ENCODE data around the gene AGA.
A peak's percentile ranks its signal among the peaks of the same experiment; 100 is the strongest.

AGA gene

GRCh38 chr4:177447417-177448004, 5.3 kb upstream of the AGA start:
- H3K27ac ChIP-seq: no peak overlapping the region
- TF ChIP-seq, protein P1, sequence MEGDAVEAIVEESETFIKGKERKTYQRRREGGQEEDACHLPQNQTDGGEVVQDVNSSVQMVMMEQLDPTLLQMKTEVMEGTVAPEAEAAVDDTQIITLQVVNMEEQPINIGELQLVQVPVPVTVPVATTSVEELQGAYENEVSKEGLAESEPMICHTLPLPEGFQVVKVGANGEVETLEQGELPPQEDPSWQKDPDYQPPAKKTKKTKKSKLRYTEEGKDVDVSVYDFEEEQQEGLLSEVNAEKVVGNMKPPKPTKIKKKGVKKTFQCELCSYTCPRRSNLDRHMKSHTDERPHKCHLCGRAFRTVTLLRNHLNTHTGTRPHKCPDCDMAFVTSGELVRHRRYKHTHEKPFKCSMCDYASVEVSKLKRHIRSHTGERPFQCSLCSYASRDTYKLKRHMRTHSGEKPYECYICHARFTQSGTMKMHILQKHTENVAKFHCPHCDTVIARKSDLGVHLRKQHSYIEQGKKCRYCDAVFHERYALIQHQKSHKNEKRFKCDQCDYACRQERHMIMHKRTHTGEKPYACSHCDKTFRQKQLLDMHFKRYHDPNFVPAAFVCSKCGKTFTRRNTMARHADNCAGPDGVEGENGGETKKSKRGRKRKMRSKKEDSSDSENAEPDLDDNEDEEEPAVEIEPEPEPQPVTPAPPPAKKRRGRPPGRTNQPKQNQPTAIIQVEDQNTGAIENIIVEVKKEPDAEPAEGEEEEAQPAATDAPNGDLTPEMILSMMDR (conservative IDR thresholded peaks at IDR 0.05): no peak

DNA sequence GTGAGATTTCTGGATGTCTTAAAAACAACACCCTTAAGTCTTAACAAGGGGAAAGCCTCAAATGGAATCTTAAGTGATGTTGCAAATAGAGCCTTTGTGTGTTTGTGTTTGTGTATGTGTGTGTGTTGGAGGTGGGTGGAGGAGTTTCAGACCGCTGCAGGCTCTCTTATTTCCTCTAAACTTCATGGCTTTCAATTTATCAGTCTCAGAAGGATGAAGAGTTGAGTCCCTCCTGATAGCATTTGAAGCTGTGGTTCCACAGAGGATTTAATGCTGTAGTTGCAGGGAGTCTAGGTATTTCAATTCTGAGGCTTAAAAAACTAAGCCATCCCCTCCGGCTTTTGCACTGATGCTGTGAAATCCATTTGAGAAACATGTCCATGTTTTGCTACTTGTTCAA, 4.3 kb upstream of the AGA start:
- H3K27ac ChIP-seq: no peak overlapping the region
- TF ChIP-seq, protein P1 (conservative IDR thresholded peaks at IDR 0.05): no peak

- TF ChIP-seq, protein P1 (conservative IDR thresholded peaks at IDR 0.05): no peak
- H3K27ac ChIP-seq: no peak overlapping the region
These were observed 2.9 kb upstream of the AGA start for GRCh38 chr4:177444911-177445736.

DNA sequence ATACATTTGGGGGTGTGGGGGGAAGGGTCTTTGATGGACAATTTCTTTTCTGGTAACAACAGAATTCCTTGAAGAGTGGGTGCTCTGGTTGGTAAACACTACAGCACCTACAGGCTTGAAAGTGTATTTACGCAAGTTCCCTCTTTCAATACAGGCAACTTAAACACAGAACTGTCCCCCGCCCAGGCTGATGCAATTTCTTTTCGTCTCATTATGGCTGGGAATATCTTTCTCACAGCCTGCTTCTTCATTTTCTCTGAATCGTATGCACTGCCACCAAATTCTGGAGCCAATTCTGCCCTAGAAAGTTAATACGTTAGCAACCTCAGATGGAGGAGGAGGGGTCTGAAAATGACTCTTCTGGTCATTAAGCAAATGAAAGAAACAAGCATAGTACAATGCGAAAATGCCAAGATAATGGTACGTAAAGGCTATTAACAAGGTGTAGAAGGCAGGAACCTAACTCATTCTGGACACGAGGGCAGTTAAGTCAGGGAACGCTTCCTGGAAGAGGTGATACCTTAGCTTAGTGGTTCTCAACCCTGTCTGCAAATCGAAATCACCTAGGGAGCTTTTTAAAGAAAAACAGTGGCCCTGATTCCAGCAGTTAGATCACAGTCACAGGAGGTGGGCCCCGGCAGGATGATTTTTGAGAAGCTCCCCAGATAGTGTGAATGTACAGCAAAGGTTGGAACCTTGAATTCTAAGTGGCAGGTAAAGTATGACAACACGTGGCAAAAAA, 1.0 kb downstream of the AGA start:
- peak overlapping the region; percentile 78 for H3K27ac ChIP-seq
- TF ChIP-seq, protein P1 (conservative IDR thresholded peaks at IDR 0.05): no peak

GRCh38 chr4:177436456-177436855, 5.8 kb downstream of the AGA start:
- TF ChIP-seq, protein P1 (conservative IDR thresholded peaks at IDR 0.05): no peak
- H3K27ac ChIP-seq: no peak overlapping the region

DNA sequence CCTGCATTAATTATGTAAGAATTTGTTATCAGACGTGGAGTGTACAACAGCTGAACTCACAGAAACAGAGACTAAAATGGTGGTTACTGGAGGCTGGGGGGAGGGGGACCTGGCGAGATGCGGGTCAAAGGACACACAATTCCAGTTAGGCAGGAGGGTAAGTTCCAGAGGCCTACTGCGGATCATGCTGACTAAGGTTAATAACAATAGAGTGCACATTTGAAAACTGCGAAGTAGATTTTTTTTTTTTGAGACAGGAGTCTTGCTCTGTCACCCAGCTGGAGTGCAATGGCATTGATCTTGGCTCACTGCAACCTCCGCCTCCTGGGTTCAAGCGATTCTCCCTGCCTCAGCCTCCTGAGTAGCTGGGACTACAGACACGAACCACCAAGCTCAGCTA, 7.6 kb downstream of the AGA start:
- H3K27ac ChIP-seq: no peak overlapping the region
- TF ChIP-seq, protein P1 (conservative IDR thresholded peaks at IDR 0.05): no peak

DNA sequence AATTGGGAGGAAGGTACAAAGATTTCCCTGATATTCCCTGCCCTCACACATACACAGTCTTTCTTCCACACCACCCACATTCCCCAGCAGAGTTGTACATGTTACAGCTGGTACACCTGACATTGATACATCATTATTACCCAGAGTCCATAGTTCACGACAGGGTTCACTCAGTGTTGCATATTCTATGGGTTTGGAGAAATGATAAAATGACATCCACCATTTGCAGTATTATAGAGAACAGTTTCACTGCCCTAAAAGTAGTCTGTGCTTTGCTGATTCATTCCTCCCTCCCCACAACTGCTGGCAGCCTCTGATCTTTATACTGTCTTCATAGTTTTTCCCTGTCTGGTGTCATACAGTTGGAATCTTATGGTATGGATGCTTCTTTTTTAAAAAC, 15.0 kb downstream of the AGA start:
- no peak overlapping the region for H3K27ac ChIP-seq
- TF ChIP-seq, protein P1 (conservative IDR thresholded peaks at IDR 0.05): no peak

All from VCaP (cell line).